ENCODE data around the gene BRINP2. TPM values are rescaled to one million over a fixed set of nuclear protein-coding genes. Genes with fewer than 3 reads are reported as not detected.

BRINP2 gene
- total RNA-seq, 2 experiments from 2014 or later = not detected

DNA sequence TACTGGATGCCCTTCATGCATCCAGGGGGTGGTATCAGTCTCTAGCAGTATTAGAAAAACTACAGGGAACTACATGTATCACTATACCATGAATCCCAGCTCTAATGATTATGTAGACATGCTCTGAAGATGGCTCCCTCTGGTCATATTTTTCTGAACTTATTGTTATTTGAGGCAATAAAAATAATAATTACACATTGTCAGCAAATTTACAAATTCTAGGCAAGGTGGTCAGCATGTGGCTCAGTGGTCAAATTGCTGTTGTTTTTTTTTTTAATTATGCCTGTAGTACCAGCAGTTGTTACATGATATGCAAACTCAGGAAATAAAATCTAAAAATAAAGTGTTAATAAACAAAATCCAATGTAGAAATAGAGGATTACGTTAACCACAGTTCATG is 28.7 kb upstream of the BRINP2 start:
- no peak overlapping the region for H3K27ac Mint-ChIP-seq
- no peak overlapping the region for H3K4me3 Mint-ChIP-seq
- POLR2A ChIA-PET = no interaction called here
- no peaks in the 10 kb centered on the region for H3K9me3 Mint-ChIP-seq
- DNase-seq (no peak), ATAC-seq (ENCODE audit: low read depth) (no peak)
- H3K4me1 Mint-ChIP-seq = no peaks in the 10 kb centered on the region
- H3K36me3 Mint-ChIP-seq = no peaks in the 10 kb centered on the region
- H3K27me3 Mint-ChIP-seq = no peaks in the 10 kb centered on the region

DNA sequence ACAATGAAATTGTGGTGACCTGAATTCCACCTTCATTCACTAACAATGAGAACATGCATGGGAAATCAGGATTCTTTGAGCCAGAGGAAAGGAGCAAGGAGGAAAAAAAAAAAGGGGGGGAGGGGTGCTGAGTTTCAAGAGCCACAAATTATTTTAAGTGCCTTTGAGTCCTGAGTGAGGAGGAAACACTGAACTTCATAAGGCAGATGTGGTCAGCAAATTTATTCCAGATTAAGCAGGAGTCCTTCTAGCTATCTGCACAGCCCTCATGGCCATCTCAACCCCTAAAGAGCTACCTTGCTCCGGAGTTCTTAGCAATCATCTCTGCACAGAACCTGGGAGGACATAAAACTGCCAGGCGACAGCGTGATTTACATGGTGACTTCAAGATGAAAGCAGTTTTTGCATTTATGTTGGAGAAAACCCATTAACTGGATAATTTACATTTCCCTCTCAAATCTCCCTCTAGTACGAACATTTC is 27.9 kb upstream of the BRINP2 start:
- DNase-seq (no peak), ATAC-seq (ENCODE audit: low read depth) (no peak)
- Mint-ChIP-seq H3K27ac (no peak overlapping the region), H3K4me1 (no peaks in the 10 kb centered on the region), H3K9me3 (no peaks in the 10 kb centered on the region), H3K36me3 (no peaks in the 10 kb centered on the region), H3K27me3 (no peaks in the 10 kb centered on the region), H3K4me3 (no peak overlapping the region)
- POLR2A ChIA-PET = no interaction called here

DNA sequence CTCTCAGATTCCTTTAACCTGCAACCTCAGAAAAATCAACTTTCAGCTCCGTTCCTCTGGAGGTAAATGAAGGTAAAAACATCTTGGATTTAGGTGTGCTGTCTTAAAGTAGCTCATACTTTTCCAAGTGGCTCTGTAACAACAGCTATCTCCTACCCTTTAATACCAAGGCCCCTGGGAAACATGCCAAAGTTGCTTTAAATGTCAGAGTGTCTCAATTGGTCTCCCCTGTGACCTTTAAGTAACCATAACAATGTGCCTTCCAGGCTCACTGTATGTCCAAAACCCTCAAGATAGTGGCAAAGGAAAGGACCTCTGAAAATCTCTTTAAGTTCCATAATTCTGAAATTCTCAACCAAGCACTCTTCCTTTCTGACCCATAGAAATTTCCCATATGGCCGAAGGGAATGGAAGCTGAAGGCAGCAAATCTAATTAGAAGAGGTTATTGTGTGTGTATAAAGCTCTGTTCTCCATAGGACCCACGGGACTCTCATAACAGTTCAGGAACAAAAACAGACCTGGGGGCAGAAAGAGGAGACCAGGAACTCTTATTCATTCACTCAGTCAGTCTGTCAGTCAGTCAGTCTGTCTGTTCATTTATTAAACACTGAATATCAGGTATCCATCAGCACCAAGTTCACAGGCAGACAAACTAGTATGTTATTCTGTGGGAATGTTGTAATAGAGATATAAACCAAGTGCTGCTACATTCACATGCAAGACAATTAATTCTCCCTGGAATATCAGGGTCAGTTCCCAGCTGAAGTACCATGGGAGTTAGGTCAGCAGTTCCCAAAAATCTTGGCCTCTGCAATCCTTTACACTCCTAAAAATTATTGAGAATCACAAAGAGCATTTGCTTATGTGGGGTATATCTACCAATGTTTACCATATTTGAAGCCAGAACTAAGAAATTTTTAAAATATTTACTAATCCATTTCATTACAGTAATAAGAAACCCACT is 25.4 kb upstream of the BRINP2 start:
- ATAC-seq (ENCODE audit: low read depth) (no peak), DNase-seq (no peak)
- Mint-ChIP-seq H3K9me3 (no peaks in the 10 kb centered on the region), H3K36me3 (no peaks in the 10 kb centered on the region), H3K4me1 (no peaks in the 10 kb centered on the region), H3K4me3 (no peak overlapping the region), H3K27me3 (no peaks in the 10 kb centered on the region), H3K27ac (no peak overlapping the region)
- POLR2A ChIA-PET = no interaction called here

- Mint-ChIP-seq H3K36me3 (no peaks in the 10 kb centered on the region), H3K27me3 (no peaks in the 10 kb centered on the region), H3K9me3 (no peaks in the 10 kb centered on the region)
These were observed 24.3 kb upstream of the BRINP2 start for GRCh38 chr1:177146499-177146898.

GRCh38 chr1:177162243-177162642 is 8.5 kb upstream of the BRINP2 start:
- peaks cover 23% of the 10 kb centered on the region for H3K27me3 Mint-ChIP-seq
- no peak overlapping the region for H3K4me3 Mint-ChIP-seq
- no peaks in the 10 kb centered on the region for H3K4me1 Mint-ChIP-seq
- ATAC-seq (ENCODE audit: low read depth) = no peak
- H3K36me3 Mint-ChIP-seq = peaks cover 3% of the 10 kb centered on the region
- POLR2A ChIA-PET = no interaction called here
- no peak overlapping the region for H3K27ac Mint-ChIP-seq
- no peaks in the 10 kb centered on the region for H3K9me3 Mint-ChIP-seq
- no peak for DNase-seq

More at GRCh38 chr1:177146499-177146898, 24.3 kb upstream of the BRINP2 start:
- Mint-ChIP-seq H3K27ac (no peak overlapping the region), H3K4me1 (no peaks in the 10 kb centered on the region), H3K4me3 (no peak overlapping the region)
- no peak for ATAC-seq (ENCODE audit: low read depth)
- POLR2A ChIA-PET = no interaction called here
- DNase-seq = no peak

GRCh38 chr1:177163844-177164379 is 6.8 kb upstream of the BRINP2 start:
- Mint-ChIP-seq H3K4me3 (no peak overlapping the region), H3K27me3 (peaks cover 23% of the 10 kb centered on the region), H3K27ac (no peak overlapping the region), H3K4me1 (no peaks in the 10 kb centered on the region), H3K36me3 (peaks cover 3% of the 10 kb centered on the region), H3K9me3 (no peaks in the 10 kb centered on the region)
- POLR2A ChIA-PET = interaction anchor here (0.6 kb wide), 1 partner anchor 186 kb away, joined by 4 read pairs; no protein-coding TSS in a partner anchor
- ATAC-seq (ENCODE audit: low read depth) (no peak), DNase-seq (no peak)

DNA sequence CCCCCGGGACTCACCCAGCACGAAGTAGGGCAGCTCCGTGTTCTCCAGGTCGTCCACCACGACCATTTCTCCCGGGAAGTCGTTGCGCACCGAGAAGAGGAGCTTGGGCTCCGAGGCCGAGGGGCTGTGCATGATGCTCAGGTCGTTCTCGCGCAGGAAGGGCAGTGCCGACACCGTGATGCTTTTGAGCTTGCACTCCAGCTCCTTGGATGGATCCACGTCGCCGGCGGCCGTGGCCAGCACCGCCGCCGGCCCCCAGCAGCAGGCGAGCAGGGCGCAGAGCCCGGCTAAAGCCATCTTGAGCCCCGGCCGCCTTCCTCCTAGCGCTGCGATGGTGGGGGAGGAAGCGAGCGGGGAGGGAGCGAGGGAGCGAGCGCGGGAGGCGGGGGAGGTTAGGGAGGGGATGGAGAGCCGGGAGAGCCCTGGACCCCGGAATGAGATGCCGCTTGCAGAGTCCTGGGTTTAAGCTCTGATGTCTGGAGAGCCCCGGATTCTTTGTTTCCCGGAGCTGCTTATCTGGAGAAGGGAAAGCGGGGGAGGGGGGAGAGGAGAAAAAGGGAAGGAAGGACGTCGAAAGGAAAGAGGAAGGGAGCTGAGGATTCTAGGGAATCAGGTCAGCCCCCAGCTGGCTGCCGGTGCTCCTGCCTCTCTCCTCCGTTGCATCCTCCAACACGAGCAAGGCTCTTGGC is 6.2 kb upstream of the BRINP2 start, which contains the start of gene ASTN1:
TSS of gene ASTN1 (minus strand) at position 333 of the 689 bp plus-strand sequence. CDS start at position 297, 36 bp downstream.
- Mint-ChIP-seq H3K27me3 (peaks cover 23% of the 10 kb centered on the region), H3K4me1 (no peaks in the 10 kb centered on the region), H3K36me3 (peaks cover 3% of the 10 kb centered on the region), H3K9me3 (no peaks in the 10 kb centered on the region), H3K27ac (no peak within 1 kb of the TSS), H3K4me3 (no peak within 1 kb of the TSS)
- POLR2A ChIA-PET = no interaction called here
- no peak for DNase-seq
- ATAC-seq (ENCODE audit: low read depth) = no peak

DNA sequence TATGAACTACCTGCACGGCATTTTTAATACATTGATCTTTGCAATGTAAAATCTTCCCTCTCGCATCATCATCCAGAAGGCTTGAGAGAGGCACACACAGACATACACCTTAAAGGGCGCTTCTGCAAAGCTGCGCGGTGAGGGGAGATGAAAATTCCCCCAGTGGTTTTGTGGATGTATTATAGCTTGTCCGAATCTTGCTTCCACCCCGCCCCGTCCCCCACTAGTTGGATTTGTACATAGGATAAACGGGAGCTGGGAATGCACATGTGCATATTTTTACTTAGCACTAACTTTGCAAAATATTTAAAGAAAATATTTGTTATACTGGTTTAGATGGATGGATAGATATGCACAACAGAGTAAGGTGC is 5.7 kb upstream of the BRINP2 start:
- ATAC-seq (ENCODE audit: low read depth) (no peak), DNase-seq (no peak)
- Mint-ChIP-seq H3K36me3 (peaks cover 3% of the 10 kb centered on the region), H3K9me3 (no peaks in the 10 kb centered on the region), H3K27me3 (peaks cover 23% of the 10 kb centered on the region), H3K4me1 (no peaks in the 10 kb centered on the region), H3K4me3 (no peak overlapping the region), H3K27ac (no peak overlapping the region)
- POLR2A ChIA-PET = no interaction called here

DNA sequence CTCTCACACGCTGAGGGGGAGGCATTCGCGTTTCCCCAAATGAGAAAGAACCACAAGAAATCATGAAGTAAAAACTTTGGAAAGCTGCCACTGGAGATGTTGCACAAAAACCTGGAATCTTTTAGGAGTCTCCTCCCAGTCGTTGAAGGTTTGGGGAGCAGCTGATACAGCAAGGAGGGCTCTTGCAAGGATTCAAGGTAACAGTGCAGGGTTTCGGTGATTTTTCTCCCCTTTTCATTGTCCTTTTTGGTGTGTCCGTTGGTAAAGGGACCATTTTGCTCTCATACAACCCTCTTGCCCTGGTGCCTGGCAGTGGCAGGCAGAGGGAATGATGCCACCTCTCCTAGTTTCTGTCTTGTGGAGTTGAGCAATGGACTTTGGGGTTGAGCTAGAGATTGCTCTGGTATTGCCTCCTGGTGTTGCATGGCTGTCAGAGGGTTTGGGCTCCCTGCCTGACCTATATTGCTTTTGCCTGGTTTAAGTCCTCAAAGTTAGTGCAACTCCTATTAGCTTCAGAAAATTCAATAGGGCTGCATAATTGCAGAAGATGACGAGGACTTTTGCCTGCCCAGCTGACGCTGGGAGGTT is 872 bp downstream of the BRINP2 start:
- DNase-seq = no peak
- POLR2A ChIA-PET = no interaction called here
- Mint-ChIP-seq H3K36me3 (no peaks in the 10 kb centered on the region), H3K4me3 (no peak overlapping the region), H3K27ac (no peak overlapping the region), H3K27me3 (no peaks in the 10 kb centered on the region), H3K9me3 (no peaks in the 10 kb centered on the region), H3K4me1 (no peaks in the 10 kb centered on the region)
- ATAC-seq (ENCODE audit: low read depth) = no peak

GRCh38 chr1:177172272-177172671 is 1.5 kb downstream of the BRINP2 start:
- Mint-ChIP-seq H3K9me3 (no peaks in the 10 kb centered on the region), H3K4me1 (no peaks in the 10 kb centered on the region), H3K36me3 (no peaks in the 10 kb centered on the region), H3K4me3 (no peak overlapping the region), H3K27ac (no peak overlapping the region), H3K27me3 (no peaks in the 10 kb centered on the region)
- POLR2A ChIA-PET = no interaction called here
- DNase-seq (no peak), ATAC-seq (ENCODE audit: low read depth) (no peak)

GRCh38 chr1:177172866-177173265 is 2.1 kb downstream of the BRINP2 start:
- Mint-ChIP-seq H3K36me3 (no peaks in the 10 kb centered on the region), H3K4me3 (no peak overlapping the region), H3K27me3 (no peaks in the 10 kb centered on the region), H3K27ac (no peak overlapping the region), H3K9me3 (no peaks in the 10 kb centered on the region), H3K4me1 (no peaks in the 10 kb centered on the region)
- ATAC-seq (ENCODE audit: low read depth) (no peak), DNase-seq (no peak)
- POLR2A ChIA-PET = no interaction called here

DNA sequence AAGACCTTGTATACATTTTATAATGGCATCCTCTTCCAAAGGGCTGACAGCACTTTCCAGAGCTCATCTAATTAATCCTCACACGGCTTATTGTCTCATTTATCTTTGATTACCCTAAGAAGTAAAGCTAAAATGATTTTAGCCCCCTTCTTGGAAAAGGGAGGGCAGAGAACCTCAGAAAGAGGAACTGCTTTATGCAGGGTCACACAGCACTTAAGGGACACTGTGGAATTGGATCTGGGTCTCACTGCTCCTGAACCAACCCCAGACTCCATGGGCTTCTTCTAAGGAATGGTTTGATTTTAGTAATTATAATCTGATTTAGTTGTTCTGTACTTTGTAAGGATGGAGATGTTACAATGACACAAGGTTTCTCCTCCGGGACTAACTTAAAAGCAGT is 3.2 kb downstream of the BRINP2 start:
- POLR2A ChIA-PET = no interaction called here
- no peaks in the 10 kb centered on the region for H3K9me3 Mint-ChIP-seq
- ATAC-seq (ENCODE audit: low read depth) (no peak), DNase-seq (no peak)
- H3K4me1 Mint-ChIP-seq = no peaks in the 10 kb centered on the region
- H3K36me3 Mint-ChIP-seq = no peaks in the 10 kb centered on the region
- H3K27me3 Mint-ChIP-seq = no peaks in the 10 kb centered on the region
- no peak overlapping the region for H3K4me3 Mint-ChIP-seq
- no peak overlapping the region for H3K27ac Mint-ChIP-seq

GRCh38 chr1:177174921-177175634 is 4.3 kb downstream of the BRINP2 start:
- no peak for DNase-seq
- ATAC-seq (ENCODE audit: low read depth) = no peak
- H3K36me3 Mint-ChIP-seq = no peaks in the 10 kb centered on the region
- no peaks in the 10 kb centered on the region for H3K9me3 Mint-ChIP-seq
- no peaks in the 10 kb centered on the region for H3K27me3 Mint-ChIP-seq
- POLR2A ChIA-PET = no interaction called here
- H3K4me1 Mint-ChIP-seq = no peaks in the 10 kb centered on the region
- no peak overlapping the region for H3K27ac Mint-ChIP-seq
- H3K4me3 Mint-ChIP-seq = no peak overlapping the region

All from activated naive CD8-positive, alpha-beta T cell treated with anti-CD3 and anti-CD28 coated beads, Interleukin-2, amount 10 ng/mL, durations not matched to agents 7 days and 5 days (primary cell).